Thyroid gland (tissue), 4 donors: ENCODE data around the gene ITGA5. TPM values are rescaled to one million over a fixed set of nuclear protein-coding genes. Genes with fewer than 3 reads are reported as not detected.

Experiments used
- DNase-seq, 2 donors: peaks; one replicate each; pipeline ENCODE4 v3.0.0-alpha.2; 2019
- H3K27ac ChIP-seq, 3 donors: fragments of 200-600 bp; sonication (generic); 1 replicate in 2 of 3; 2 replicates in 1 of 3; pipeline ENCODE4 v1.5.1; 2016 to 2019; ENCODE audit warnings: mild to moderate bottlenecking in 1 of 3, moderate library complexity in 1 of 3
- H3K27me3 ChIP-seq: fragments of 200-600 bp; sonication (generic); one replicate; pipeline ENCODE4 v1.5.1; 2019
- H3K36me3 ChIP-seq, 2 donors: fragments of 200-600 bp; sonication (generic); one replicate each; pipeline ENCODE4 v1.5.1; 2016 to 2019
- H3K4me1 ChIP-seq, 2 donors: fragments of 200-600 bp; sonication (generic); one replicate each; pipeline ENCODE4 v1.5.1; 2017 to 2019
- H3K4me3 ChIP-seq, 3 donors: fragments of 200-600 bp; sonication (generic); replicated peaks in 1 of 3; 1 replicate in 2 of 3; 2 replicates in 1 of 3; pipeline ENCODE4 v1.5.1; 2016; ENCODE audit warnings: mild to moderate bottlenecking in 1 of 3
- H3K9me3 ChIP-seq: fragments of 200-600 bp; sonication (generic); one replicate; pipeline ENCODE4 v1.5.1; 2017
- CTCF ChIP-seq, 6 experiments: fragments of 200-600 bp in 3 of 6; fragments of 450-650 bp in 3 of 6; sonication (generic) in 3 of 6; IDR thresholded peaks; one replicate each; pipeline ENCODE4 v1.5.1; 2016 to 2019; ENCODE audit warnings: antibody characterized with exemption in 6 of 6, mild to moderate bottlenecking in 2 of 6, inconsistent platforms in 1 of 6, moderate library complexity in 1 of 6
- POLR2A ChIP-seq, 2 donors: fragments of 450-650 bp; IDR thresholded peaks; one replicate each; pipeline ENCODE4 v1.6.1; 2017; ENCODE audit warnings: antibody characterized with exemption in 2 of 2, mild to moderate bottlenecking in 2 of 2, moderate library complexity in 1 of 2
- WGBS, 2 donors: methylation state at CpG; one replicate each; pipeline ENCODE4 v1.1.5; 2017; 5-methylcytosine and 5-hydroxymethylcytosine counted together
- intact Hi-C: fragments of 100-400 bp; cut with DNase I; formaldehyde crosslinking; loops from one replicate; pipeline ENCODE4 v1.15.1; 2023
- total RNA-seq, 4 donors: library from RNA; depleted of rRNA; stranded (reverse); fragments of >200 nt; gene quantifications; one replicate each; pipeline ENCODE4 v1.2.3, GENCODE V29; 2016

Gene ITGA5
- total RNA-seq, 4 donors from 2014 or later = 40.3 to 64.5 (median 51.6) TPM

- no peak overlapping the region for H3K4me3 ChIP-seq
- no peak for TF ChIP-seq CTCF (IDR thresholded peaks at IDR 0.05)
- TF ChIP-seq POLR2A (IDR thresholded peaks at IDR 0.05) = no peak
- peaks cover 5% of the 10 kb centered on the region in 2 donors for H3K4me1 ChIP-seq
- no peak overlapping the region for H3K27ac ChIP-seq
- 93 to 100% methylated on average over 2 of the region's 2 CpGs for WGBS, 2 donors
- peaks cover 62 to 84% of the 10 kb centered on the region in 2 donors for H3K36me3 ChIP-seq
- no peaks in the 10 kb centered on the region for H3K27me3 ChIP-seq
- H3K9me3 ChIP-seq = no peaks in the 10 kb centered on the region
- intact Hi-C loops = loop anchor here (2.0 kb wide), 1 partner anchor 38 kb away; no protein-coding TSS in a partner anchor
- DNase-seq = no peak
Measured at GRCh38 chr12:54401119-54401518, 17.9 kb downstream of the ITGA5 start.

GRCh38 chr12:54398995-54399793 is 19.9 kb downstream of the ITGA5 start:
- peak; percentile 84 to 91 for DNase-seq
- Histone ChIP-seq H3K4me3 (no peak overlapping the region), H3K4me1 (peaks cover 12% of the 10 kb centered on the region in 2 donors), H3K27ac (no peak overlapping the region), H3K9me3 (no peaks in the 10 kb centered on the region), H3K27me3 (no peaks in the 10 kb centered on the region), H3K36me3 (peaks cover 60 to 73% of the 10 kb centered on the region in 2 donors)
- TF ChIP-seq POLR2A (IDR thresholded peaks at IDR 0.05) (no peak), CTCF (IDR thresholded peaks at IDR 0.05) (peak; percentile 92 to 99 (median 98))
- intact Hi-C loops = no loop called here
- WGBS, 2 donors = 69 to 78% methylated on average over 8 of the region's 8 CpGs

- intact Hi-C loops = no loop called here
- Histone ChIP-seq H3K9me3 (no peaks in the 10 kb centered on the region), H3K4me1 (peaks cover 12% of the 10 kb centered on the region in 2 donors), H3K27me3 (no peaks in the 10 kb centered on the region), H3K27ac (no peak overlapping the region), H3K36me3 (peaks cover 51 to 65% of the 10 kb centered on the region in 2 donors), H3K4me3 (no peak overlapping the region)
- TF ChIP-seq POLR2A (IDR thresholded peaks at IDR 0.05) = no peak
- no peak for TF ChIP-seq CTCF (IDR thresholded peaks at IDR 0.05)
- DNase-seq = no peak
- 95 to 98% methylated on average over 2 of the region's 2 CpGs for WGBS, 2 donors
Measured at GRCh38 chr12:54398218-54398617, 20.8 kb downstream of the ITGA5 start.

GRCh38 chr12:54397157-54397556 is 21.9 kb downstream of the ITGA5 start:
- Histone ChIP-seq H3K4me3 (no peak overlapping the region), H3K27ac (no peak overlapping the region), H3K9me3 (no peaks in the 10 kb centered on the region), H3K4me1 (peaks cover 12 to 18% of the 10 kb centered on the region in 2 donors), H3K27me3 (no peaks in the 10 kb centered on the region), H3K36me3 (peaks cover 41 to 54% of the 10 kb centered on the region in 2 donors)
- intact Hi-C loops = no loop called here
- DNase-seq = no peak
- 78 to 88% methylated on average over 1 of the region's 1 CpG for WGBS, 2 donors
- TF ChIP-seq POLR2A (IDR thresholded peaks at IDR 0.05) (no peak), CTCF (IDR thresholded peaks at IDR 0.05) (no peak)

GRCh38 chr12:54395545-54395944 is 23.5 kb downstream of the ITGA5 start:
- Histone ChIP-seq H3K4me3 (no peak overlapping the region), H3K27ac (peak overlapping the region; percentile 37 to 59 (median 42)), H3K36me3 (peaks cover 26 to 38% of the 10 kb centered on the region in 2 donors), H3K4me1 (peaks cover 12 to 27% of the 10 kb centered on the region in 2 donors), H3K27me3 (no peaks in the 10 kb centered on the region), H3K9me3 (no peaks in the 10 kb centered on the region)
- TF ChIP-seq CTCF (IDR thresholded peaks at IDR 0.05) (no peak), POLR2A (IDR thresholded peaks at IDR 0.05) (no peak)
- intact Hi-C loops = no loop called here
- DNase-seq = no peak
